Measurements from ENCODE around the gene SIGLEC11.

GRCh38 chr19:49988433-49988832, 27.5 kb upstream of the SIGLEC11 start:
- TF ChIP-seq CTCF (IDR thresholded peaks at IDR 0.05), result no peak
- TF ChIP-seq POLR2A (IDR thresholded peaks at IDR 0.05), result no peak

Measured in uterus (tissue), 2 donors.